ENCODE measurements around the gene CGGBP1. TPM values are rescaled to one million over a fixed set of nuclear protein-coding genes. Genes with fewer than 3 reads are reported as not detected.

The CGGBP1 gene
- polyA plus RNA-seq, 3 donors = 61.0 to 82.4 (median 68.7) TPM

GRCh38 chr3:88092270-88092669 is 33.5 kb upstream of the CGGBP1 start:
- peaks cover 25 to 72% of the 10 kb centered on the region in 2 donors for H3K36me3 ChIP-seq (replicated peaks in 1 of 2; ENCODE audit: control insufficient read depth in 1 of 2, insufficient read depth in 2 of 2, low read length in 2 of 2)
- Mint-ChIP-seq H3K27ac (no peak overlapping the region), H3K9me3 (peaks cover 0 to 14% (median 6%) of the 10 kb centered on the region in 7 donors), H3K4me3 (no peak overlapping the region), H3K36me3 (peaks cover 50 to 63% of the 10 kb centered on the region in 2 donors), H3K27me3 (ENCODE audit: low read depth in 3 of 3) (no peaks in the 10 kb centered on the region), H3K4me1 (no peaks in the 10 kb centered on the region)
- no peak overlapping the region for H2AFZ ChIP-seq (ENCODE audit: insufficient read depth, low read depth, low read length, poor library complexity, severe bottlenecking)
- H3K9ac ChIP-seq (ENCODE audit: insufficient read depth, low read length, poor library complexity, severe bottlenecking) = no peak overlapping the region
- H3K4me2 ChIP-seq (replicated peaks; ENCODE audit: extremely low read depth, low read length, poor library complexity, severe bottlenecking) = no peak overlapping the region
- H3K27me3 ChIP-seq (ENCODE audit: control insufficient read depth in 2 of 2, insufficient read depth in 2 of 2, low read length in 2 of 2) = no peaks in the 10 kb centered on the region
- no peak overlapping the region for H3K4me3 ChIP-seq (replicated peaks in 1 of 3; ENCODE audit: low read depth in 2 of 3, low read length in 3 of 3)
- H3K4me1 ChIP-seq (ENCODE audit: control insufficient read depth in 1 of 2, insufficient read depth in 2 of 2, low read length in 2 of 2) = no peaks in the 10 kb centered on the region
- no peak for TF ChIP-seq CTCF (IDR thresholded peaks at IDR 0.05)
- no peaks in the 10 kb centered on the region for H4K20me1 ChIP-seq (ENCODE audit: insufficient read depth, low read length)
- H3K9me3 ChIP-seq (replicated peaks in 1 of 2; ENCODE audit: control insufficient read depth in 1 of 2, insufficient read depth in 1 of 2, low read length in 2 of 2) = no peaks in the 10 kb centered on the region
- intact Hi-C loops (cut with micrococcal nuclease) = no loop called here
- no peak for DNase-seq
- no peak overlapping the region for H3K27ac ChIP-seq (ENCODE audit: low read depth in 1 of 2, low read length in 2 of 2)
- H3K79me2 ChIP-seq (ENCODE audit: insufficient read depth, low read length) = peaks cover 37% of the 10 kb centered on the region

- Histone ChIP-seq H3K27me3 (ENCODE audit: control insufficient read depth in 2 of 2, insufficient read depth in 2 of 2, low read length in 2 of 2) (no peaks in the 10 kb centered on the region), H3K4me1 (ENCODE audit: control insufficient read depth in 1 of 2, insufficient read depth in 2 of 2, low read length in 2 of 2) (no peaks in the 10 kb centered on the region), H3K79me2 (ENCODE audit: insufficient read depth, low read length) (peaks cover 35% of the 10 kb centered on the region), H4K20me1 (ENCODE audit: insufficient read depth, low read length) (no peaks in the 10 kb centered on the region), H3K9ac (ENCODE audit: insufficient read depth, low read length, poor library complexity, severe bottlenecking) (no peak overlapping the region), H3K4me2 (replicated peaks; ENCODE audit: extremely low read depth, low read length, poor library complexity, severe bottlenecking) (no peak overlapping the region), H3K27ac (ENCODE audit: low read depth in 1 of 2, low read length in 2 of 2) (no peak overlapping the region), H3K4me3 (replicated peaks in 1 of 3; ENCODE audit: low read depth in 2 of 3, low read length in 3 of 3) (no peak overlapping the region), H2AFZ (ENCODE audit: insufficient read depth, low read depth, low read length, poor library complexity, severe bottlenecking) (no peak overlapping the region), H3K9me3 (replicated peaks in 1 of 2; ENCODE audit: control insufficient read depth in 1 of 2, insufficient read depth in 1 of 2, low read length in 2 of 2) (no peaks in the 10 kb centered on the region), H3K36me3 (replicated peaks in 1 of 2; ENCODE audit: control insufficient read depth in 1 of 2, insufficient read depth in 2 of 2, low read length in 2 of 2) (peaks cover 29 to 70% of the 10 kb centered on the region in 2 donors)
- no peak for DNase-seq
- no peaks in the 10 kb centered on the region for H3K27me3 Mint-ChIP-seq (ENCODE audit: low read depth in 3 of 3)
- H3K9me3 Mint-ChIP-seq = peaks cover 0 to 10% (median 6%) of the 10 kb centered on the region in 7 donors
- H3K4me1 Mint-ChIP-seq = no peaks in the 10 kb centered on the region
- intact Hi-C loops (cut with micrococcal nuclease) = no loop called here
- H3K36me3 Mint-ChIP-seq = peaks cover 46 to 63% of the 10 kb centered on the region in 2 donors
- TF ChIP-seq CTCF (IDR thresholded peaks at IDR 0.05) = no peak
- no peak overlapping the region for H3K27ac Mint-ChIP-seq
- no CpG with 5 or more reads among the region's 4 CpGs for WGBS (ENCODE audit: insufficient coverage)
- H3K4me3 Mint-ChIP-seq = no peak overlapping the region
These were observed 31.9 kb upstream of the CGGBP1 start for GRCh38 chr3:88090681-88091080.

Data from CD14-positive monocyte (primary cell).